Suppressor macrophage (primary cell): Measurements from ENCODE around the gene NFX1.

Experiments used
- DNase-seq, 4 experiments: peaks; one replicate each; pipeline ENCODE4 v3.0.0-alpha.2; 2020 to 2022

Gene NFX1

DNA sequence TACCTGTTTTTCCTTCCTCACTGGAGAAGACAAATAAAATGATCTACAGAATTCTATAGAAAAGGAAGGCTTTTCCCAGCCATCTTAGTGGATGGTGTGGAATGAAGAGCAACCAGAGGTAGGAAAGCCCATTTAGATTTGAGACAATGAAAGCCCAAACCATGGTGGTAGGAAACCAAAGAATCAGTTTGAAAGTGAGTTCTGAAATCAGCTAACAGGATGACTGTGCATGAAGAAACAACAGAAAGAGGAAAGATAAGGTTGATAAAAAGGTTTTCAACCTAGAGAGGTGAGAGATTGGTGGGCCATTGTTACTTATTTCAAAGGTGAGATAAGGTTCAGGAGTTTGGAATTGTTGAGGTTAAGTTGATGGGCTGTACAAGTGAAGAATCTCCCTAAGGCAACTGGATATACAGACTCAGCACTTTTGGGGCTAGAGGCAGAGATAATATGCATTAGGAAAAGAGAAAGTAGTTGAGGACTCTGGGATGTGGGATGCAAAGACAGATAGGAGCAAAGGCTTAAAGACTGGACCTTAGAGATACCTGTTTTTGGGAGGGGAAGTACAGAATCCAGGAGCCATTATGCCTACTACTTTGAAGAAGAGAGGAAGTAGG, 23.1 kb upstream of the NFX1 start:
- no peak for DNase-seq

DNA sequence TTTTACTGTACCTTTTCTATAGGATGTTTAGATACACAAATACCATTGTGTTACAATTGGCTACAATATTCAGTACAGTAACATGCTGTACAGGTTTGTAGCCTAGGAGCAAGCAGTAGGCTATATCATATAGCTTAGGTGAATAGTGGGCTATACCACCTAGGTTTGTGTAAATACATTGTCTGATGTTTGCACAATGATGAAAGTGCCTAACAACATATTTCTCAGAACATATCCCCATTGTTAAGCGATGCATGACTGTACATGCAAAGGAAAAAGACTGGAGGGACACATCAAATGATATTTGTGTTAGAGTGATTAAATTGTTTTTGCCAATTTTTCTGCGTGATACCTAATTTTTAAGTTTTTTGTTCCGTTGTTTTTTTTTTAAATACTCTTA, 20.2 kb upstream of the NFX1 start:
- no peak for DNase-seq

DNA sequence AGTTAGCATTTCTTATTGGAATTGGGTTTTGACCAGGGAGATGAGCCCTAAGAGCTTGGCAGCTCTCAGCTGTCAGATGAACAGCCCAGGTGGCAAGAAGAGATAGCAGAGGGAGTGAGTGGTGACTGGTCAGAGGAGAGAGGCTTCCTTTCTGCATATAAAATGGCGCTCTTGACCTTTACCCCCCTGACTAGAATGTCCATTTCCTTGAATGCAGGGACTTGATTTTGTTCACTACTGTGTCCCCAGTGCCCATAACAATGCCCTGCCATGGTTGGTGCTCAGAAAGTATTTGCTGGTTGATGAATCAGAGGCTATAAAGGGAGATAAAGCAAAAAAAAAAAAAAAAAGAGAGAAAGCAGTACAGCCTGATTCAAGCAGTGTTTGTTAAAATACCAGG, 18.3 kb upstream of the NFX1 start:
- DNase-seq, result no peak

DNA sequence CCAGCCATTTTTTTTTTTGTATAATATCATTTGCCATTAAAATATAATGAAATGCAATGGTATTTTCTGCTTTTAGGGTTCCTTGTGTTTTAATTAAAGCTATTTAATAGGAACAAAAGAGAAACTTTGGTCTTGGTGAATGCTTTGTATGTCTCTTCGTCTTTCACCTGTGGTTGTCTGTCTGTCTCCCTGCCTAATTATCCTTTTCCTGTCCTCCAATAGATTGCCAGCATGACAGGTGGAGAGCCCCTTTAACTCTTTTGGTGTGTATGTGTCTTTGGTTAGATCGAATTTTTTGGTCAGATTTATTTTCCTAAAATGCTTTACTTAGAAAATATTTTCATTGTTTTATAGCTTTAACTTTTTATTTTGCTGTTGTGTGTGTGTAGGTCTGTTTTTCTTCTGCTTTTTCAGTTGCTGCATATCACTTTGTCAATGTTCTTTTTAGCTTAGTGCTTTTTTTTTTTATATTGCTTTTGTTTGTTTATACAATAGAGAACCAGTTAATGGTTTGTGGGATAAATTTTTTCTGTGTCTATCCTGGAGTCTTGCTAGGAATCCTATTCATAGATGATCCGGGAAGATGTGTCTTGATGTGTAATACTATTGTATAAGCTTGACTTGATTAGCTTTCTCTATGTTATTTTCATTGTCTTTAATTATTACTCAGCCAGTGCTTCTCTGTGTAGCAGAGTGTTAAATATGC, 16.9 kb upstream of the NFX1 start:
- no peak for DNase-seq

DNA sequence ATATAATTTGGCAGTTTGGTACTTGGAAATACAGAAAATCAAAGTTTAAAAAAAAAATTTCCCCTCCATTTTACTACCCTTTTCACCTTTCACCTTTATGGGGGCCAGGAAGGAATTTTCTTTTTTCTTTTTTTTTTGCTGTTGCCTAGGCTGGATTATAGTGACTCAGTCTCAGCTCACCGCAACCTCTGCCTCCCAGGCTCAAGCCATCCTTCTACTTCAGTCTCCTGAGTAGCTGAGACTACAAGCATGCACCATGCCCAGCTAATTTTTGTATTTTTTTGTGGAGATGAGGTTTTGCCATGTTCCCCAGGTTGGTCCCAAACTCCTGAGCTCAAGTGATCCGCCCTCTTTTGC, 16.4 kb upstream of the NFX1 start:
- DNase-seq, result no peak

DNA sequence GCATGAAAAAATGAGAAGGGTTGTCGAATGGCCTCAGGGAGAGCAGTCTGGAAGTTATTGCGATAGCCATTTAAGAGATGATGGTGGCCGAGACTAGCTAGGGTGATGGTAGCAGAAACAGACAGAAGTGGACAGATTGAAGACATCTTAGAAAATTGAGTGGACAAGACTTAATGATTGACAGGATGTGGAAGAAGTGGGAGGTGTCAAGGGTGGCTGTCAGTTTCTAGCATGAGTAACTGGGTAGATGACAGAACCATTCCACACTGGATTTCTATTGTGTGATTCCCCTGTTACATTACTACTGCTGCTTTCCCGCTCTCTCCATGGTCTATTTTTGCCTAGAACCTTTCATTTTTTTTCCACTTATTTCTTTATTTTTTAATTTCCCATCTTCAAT, 12.8 kb upstream of the NFX1 start:
- no peak for DNase-seq

DNA sequence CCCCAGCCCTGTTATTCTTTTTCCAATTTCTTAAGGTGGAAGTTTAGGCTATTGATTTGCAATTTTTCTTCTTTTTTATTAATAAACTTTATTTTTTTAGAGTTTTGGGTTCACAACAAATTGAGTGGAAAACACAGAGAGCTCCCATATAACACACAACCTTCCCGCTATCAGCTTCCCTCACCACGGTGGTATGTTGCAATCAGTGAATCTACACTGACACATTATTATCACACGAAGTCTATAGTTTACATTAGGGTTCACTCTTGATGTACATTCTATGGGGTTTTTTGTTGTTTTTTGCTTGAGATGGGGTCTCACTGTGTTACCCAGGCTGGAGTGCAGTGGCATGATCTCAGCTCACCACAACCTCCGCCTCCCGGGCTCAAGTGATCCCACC, 4.8 kb upstream of the NFX1 start:
- no peak for DNase-seq

DNA sequence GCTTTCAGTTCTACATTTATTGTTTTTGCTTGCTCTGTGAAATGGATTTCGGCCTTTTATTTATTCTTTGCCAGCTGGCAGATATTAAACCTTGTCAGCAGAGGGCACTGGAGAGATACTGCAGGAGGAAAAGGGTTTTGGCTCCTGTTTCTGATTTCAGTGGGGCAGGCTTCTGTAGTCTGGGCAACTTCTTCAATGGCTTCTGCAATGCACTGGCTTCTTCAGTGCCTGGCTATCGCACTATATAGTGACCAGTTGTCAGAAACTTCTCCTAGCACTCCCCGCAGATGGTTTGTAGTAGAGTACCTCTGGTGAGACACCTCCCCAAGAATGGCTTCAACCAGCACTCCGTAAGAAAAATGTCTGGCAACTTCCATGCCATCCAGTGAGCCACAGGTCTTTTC, 3.2 kb upstream of the NFX1 start:
- peak; percentile 72 to 89 (median 80) for DNase-seq

DNA sequence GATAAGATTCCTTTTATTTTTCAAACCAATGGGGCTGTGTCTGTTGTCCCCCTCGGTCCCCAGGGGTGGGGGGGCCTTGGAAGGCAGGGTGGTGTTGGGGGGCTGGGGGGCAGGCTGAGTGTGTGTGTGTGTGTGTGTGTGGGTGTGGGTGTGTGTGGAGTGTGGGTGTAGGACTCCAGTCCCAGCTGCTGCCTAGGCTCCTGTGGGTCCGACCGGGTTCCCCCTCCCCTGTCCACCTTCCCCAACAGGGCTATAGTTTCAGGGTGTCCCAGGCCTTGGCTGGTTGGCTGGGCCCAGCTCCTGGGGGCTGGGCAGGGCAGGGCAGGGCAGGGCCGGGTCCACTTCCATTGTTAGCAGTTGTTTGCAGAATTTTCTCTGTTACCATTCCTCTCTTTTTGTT, 2.1 kb upstream of the NFX1 start:
- DNase-seq, result no peak

DNA sequence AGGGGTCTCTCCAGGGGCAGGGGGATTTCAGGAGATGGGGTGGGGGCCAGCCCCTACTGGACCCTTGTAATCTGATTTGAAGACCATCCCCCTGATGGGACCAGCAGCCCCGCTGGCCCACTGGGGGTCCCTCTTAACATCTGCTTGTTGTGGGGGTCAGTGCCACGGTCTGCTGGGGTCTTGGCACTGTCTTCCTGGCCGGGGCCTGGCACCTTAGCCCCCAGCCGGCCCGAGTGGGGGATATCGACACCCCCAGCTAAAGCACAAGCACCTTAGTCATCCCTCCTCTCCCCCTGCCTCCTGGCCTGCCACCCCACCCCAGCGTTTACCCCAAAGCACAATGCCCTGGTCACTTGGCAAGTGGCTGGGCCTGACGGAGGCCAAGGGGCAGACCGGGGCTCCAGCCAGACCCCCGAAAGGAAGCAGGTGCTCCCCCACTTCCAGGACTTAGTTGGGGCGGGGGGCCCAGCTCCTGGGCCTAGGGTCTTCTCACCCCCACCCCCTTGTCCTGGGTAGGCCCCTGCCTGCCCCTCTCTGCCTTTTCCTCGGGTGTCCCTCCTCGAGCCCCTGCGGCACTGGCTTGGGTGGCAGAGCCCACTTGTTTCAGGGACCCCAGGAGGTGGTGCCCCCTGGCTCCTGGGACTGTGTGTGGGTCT, 1.4 kb upstream of the NFX1 start:
- DNase-seq, result no peak

DNA sequence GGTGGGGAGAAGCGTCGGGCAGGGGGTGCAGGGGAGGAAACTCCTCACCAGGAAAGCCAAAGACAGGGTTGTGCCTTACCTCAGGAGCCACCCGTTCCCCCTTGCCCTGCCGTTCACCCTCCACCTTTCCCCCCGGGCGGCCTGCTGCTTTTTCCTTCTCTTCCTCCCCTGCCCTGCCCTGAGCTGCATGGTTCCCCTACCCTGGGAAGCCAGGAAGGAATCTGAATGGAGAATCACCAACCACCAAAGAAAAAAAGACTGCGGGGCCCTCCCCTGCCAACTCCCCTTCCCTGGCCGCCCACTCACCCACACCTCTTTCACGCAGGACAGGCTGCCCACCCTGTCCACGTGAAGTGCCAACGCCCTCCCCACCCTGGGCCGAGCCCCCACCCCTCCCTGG, 820 bp upstream of the NFX1 start:
- DNase-seq, result peak; percentile 17 to 64 (median 48)

DNA sequence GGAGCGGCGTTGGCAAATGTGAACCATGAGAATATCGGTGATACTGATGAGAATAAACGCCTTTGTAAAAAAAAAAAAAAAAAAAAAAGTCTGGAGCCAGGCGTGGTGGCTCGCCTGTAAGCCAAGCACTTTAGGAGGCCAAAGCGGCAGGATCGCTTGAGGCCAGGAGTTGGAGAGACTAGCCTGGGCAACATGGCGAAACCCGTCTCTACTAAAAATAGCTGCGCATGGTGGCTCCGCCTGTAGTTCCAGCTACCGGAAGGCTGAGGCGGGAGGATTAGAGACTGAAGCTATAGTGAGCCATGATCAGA, 425 bp upstream of the NFX1 start:
- DNase-seq, result no peak

DNA sequence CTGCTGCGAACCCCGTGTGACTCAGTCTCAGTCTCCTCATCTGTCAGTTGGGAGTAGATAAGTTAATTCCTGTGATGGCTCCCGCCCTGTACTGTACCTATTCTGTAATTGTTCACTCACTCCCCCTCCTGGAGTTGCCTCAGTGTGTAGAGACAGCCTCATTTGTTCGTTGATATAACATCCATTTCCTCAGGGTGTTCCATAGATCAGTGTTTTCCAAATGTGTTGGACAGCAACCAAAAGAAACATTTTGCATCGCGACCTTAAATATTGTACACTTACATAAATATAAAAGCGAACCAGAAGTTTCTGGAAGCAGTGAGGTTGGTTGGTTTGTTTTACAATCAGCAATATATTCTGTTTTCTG, 698 bp downstream of the NFX1 start:
- no peak for DNase-seq

DNA sequence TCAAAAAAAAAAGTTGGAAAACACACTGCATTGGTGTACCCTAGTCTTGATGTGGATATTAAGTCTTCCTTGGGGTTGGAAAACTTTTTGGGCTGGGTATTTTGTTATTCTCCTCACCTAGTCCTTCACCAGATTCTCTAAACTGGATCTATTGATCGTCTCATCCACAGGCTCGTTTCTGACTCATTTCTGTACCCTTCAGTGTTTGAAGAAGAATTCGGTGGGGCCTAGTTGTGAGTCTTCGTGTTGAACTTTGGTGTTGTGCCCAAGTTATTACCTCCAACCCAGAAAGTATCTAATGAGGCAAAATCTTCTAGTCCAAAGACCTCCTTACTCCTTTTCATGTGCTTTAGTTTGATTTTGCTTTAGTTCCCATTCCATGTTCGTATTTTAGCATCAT, 1.6 kb downstream of the NFX1 start:
- DNase-seq, result no peak

DNA sequence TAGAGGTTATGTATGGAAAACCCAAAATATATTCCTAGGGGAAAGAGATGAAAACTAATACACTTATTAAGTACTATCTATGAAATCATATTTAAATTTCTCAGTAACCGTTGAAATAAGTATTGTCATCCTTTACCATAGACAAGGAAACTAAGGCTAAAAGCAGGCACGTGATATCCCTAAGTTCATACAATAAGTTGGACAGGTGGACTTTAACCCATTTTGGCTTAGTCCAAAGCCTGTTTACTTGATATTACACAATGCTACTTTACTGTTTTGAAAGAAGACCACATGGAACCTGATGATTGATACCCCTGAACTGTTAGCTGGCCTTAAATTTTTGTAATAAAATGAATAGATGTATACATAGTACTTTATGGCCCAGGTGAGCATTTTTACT, 3.5 kb downstream of the NFX1 start:
- DNase-seq, result no peak

DNA sequence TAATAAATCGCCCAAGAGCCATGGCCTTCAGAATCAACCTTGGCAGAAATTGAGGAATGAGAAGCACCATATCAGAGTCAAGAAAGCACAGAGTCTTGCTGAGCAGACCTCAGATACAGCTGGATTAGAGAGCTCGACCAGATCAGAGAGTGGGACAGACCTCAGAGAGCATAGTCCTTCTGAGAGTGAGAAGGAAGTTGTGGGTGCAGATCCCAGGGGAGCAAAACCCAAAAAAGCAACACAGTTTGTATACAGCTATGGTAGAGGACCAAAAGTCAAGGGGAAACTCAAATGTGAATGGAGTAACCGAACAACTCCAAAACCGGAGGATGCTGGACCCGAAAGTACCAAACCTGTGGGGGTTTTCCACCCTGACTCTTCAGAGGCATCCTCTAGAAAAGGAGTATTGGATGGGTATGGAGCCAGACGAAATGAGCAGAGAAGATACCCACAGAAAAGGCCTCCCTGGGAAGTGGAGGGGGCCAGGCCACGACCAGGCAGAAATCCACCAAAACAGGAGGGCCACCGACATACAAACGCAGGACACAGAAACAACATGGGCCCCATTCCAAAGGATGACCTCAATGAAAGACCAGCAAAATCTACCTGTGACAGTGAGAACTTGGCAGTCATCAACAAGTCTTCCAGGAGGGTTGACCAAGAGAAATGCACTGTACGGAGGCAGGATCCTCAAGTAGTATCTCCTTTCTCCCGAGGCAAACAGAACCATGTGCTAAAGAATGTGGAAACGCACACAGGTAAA, 4.5 kb downstream of the NFX1 start:
- DNase-seq, result no peak

DNA sequence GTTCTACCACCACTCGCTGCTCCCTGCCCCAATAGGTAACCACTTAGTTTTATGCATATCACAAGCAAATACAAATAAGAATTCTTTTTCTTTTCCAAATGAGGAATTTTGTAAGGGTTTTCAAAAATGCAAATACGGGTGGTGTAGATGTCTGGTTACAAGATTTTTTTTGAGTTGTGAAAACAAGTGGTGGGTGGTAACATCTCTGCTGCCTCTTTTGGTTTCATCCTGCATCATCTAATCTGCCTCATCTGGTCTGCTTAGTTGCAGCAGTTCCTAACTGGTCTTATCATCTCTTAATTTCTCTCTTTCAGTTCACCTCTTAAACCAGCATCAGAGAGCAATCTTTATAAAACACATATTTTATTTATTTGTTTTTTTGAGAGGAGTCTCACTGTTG, 5.3 kb downstream of the NFX1 start:
- no peak for DNase-seq

DNA sequence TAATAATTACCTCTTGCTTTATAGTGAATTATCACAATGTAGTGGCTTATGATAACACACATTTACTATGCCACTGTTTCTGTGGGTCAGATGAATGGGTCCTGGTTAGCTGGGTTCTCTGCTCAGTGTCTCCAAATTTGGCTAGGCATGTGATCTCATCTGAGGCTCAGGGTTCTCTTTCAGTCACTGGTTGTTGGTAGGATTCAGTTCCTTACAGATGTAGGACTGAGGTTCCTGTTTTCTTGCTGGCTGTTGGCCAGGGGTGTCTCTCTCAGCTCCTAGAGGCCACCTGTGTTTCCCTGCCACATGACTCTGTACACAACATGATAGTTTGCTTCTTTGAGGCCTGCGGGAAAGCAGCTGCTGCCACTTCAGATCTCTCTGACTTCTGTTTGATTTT, 7.1 kb downstream of the NFX1 start:
- peak; percentile 81 to 92 (median 90) for DNase-seq

DNA sequence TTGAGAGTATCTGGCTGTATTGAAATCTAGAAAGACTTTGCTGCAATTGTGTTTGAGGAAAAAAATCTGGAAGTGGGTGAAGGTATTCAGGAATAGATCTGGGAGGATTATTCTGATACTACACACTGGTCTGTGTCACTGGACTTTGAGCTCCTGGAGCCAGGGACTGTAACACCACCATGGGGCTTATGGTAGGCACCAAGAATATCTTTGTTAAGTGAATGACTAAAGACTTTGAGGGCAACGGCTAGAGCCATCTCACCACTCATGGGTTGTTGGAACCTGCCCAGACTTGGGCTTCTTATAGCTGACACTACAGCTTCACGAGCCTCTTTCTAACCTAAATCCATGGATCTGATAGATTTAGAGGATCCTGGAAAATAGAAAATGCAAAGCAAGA, 10.2 kb downstream of the NFX1 start:
- no peak for DNase-seq

DNA sequence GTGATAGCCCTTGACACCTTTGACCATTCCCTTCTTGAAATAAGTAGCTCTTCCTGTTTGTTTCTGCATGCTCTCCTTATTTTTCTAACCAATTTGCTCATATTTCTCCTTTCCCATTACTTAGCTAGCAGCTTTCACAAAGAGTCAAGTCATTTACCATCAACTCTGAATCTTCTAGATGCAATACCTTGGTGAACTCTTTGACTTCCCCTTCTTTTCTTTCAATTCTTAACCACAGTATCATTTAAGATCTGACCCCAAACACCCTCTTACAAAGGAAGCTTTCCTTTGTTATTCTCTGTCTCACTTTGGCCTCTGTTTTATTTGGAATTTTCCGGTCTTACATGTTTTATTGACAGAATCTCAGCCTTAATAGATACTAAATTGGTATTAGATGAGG, 14.0 kb downstream of the NFX1 start:
- DNase-seq, result no peak

DNA sequence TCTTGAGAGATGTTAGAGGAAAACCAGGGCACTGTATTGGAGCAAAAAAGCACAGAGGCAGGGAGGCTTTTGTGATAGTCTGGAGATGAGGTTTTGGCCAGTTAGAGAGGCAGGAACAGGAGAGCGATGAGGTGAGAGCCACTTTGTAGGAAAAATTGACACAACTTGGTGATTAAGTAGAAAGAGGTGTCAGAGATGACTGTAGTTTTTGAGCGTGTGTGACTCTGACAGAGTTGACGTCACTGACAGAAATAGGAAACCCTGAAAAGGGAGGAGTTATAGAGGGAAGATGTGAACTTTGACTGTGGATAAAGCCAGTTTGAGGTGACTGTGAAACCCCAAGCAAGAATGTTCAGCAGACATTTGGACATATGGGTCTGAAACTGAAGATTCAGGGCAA, 15.7 kb downstream of the NFX1 start:
- DNase-seq, result no peak

DNA sequence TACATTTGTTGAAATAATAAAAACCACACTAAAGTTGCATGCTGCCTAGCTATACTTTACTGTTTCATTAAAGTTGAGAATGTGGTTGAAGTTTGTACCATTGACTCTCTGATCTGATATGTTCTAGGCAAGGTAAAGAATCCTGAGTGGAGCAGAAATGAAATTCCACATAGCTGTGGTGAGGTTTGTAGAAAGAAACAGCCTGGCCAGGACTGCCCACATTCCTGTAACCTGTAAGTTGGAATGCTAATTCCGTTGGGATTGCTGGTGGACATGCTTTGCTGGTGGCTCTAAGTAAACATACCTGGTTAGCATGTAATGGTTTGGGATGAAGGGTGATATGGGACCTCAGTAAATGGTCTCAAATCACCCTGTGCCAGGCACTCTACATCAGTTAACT, 16.8 kb downstream of the NFX1 start:
- DNase-seq, result no peak

DNA sequence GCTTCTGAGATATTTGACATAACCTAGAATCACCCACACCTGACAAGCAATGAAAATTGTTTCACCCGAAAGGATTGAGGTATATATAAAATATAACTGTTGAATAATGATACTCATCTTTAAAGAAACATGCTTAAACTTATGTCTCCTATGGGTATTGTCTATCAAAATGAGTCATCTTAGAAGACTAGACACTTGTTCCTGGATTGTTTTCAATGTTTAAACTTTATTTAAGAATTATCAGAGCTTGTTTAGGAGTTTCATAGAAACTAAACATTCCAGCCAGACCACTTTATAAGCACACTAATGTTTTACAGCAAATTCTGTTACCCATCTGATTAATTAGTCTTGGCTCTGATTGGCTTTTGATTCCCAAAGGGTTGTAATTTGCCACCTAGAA, 19.6 kb downstream of the NFX1 start:
- no peak for DNase-seq

DNA sequence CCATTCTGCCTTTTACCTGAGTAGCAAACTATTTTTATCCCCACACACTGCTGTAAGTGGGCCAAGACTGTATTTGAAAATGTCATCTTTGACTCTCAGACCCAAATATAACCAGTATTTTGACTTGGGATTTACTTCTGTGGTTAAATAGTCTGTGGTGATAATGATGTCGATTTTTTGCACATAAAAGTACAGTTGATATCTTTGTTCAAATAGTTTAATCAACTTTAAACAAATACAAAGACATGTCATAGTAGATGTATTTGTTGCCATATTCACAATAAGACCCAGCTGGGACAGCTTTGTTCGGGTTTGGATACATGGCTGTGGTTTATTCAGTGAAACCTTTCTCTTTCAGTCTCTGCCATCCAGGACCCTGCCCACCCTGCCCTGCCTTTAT, 20.4 kb downstream of the NFX1 start:
- DNase-seq, result no peak
